HepG2 (cell line): ENCODE data around the gene RHBDD2. TPM values are rescaled to one million over a fixed set of nuclear protein-coding genes. Genes with fewer than 3 reads are reported as not detected.

Experiments used
- AHDC1 ChIP-seq: sonication (generic); formaldehyde crosslinking; IDR thresholded peaks from 2 replicates; pipeline ENCODE4 v1.5.1; 2020; ENCODE audit warnings: mild to moderate bottlenecking, missing genetic modification reagents, borderline replicate concordance
- DPF2 ChIP-seq: sonication (generic); formaldehyde crosslinking; IDR thresholded peaks from 2 replicates; pipeline ENCODE4 v1.4.0; 2020; ENCODE audit warnings: mild to moderate bottlenecking, low read depth, missing genetic modification reagents, borderline replicate concordance
- EP300 ChIP-seq, 3 experiments: sonication (generic) in 1 of 3; formaldehyde crosslinking in 1 of 3; IDR thresholded peaks; 2 replicates each; pipeline versions ENCODE4 v1.5.1 to v1.6.1; 2011 to 2020; ENCODE audit warnings: low read depth in 2 of 3, low read length in 2 of 3, borderline replicate concordance in 1 of 3, improper control_type of control experiment in 1 of 3, mild to moderate bottlenecking in 1 of 3, missing genetic modification reagents in 1 of 3, moderate library complexity in 1 of 3
- FIP1L1 ChIP-seq: fragments of 200-400 bp; formaldehyde crosslinking; IDR thresholded peaks from 2 replicates; pipeline ENCODE4 v1.6.1; 2018; ENCODE audit warnings: low read depth, mild to moderate bottlenecking, low read length, moderate library complexity, borderline replicate concordance; ENCODE audit not compliant: insufficient read depth
- GLI4 ChIP-seq: sonication (generic); formaldehyde crosslinking; IDR thresholded peaks from 2 replicates; pipeline ENCODE4 v1.5.1; 2020; ENCODE audit warnings: missing genetic modification reagents, mild to moderate bottlenecking, moderate library complexity, borderline replicate concordance
- GTF3A ChIP-seq: sonication (generic); formaldehyde crosslinking; conservative IDR thresholded peaks from 2 replicates; pipeline ENCODE4 v1.4.0; 2020; ENCODE audit warnings: mild to moderate bottlenecking, missing genetic modification reagents
- KDM5A ChIP-seq: fragments of 200-600 bp; sonication (generic); IDR thresholded peaks from 2 replicates; pipeline ENCODE4 v1.7.0; 2018; ENCODE audit warnings: antibody characterized with exemption, mild to moderate bottlenecking, low read length, borderline replicate concordance
- MTF1 ChIP-seq: sonication (generic); formaldehyde crosslinking; IDR thresholded peaks from 2 replicates; pipeline ENCODE4 v1.5.0; 2020; ENCODE audit warnings: missing genetic modification reagents
- NFYC ChIP-seq: IDR thresholded peaks from 2 replicates; pipeline ENCODE4 v1.6.1; 2016; ENCODE audit warnings: missing genetic modification reagents, missing compliant biosample characterization
- NR3C1 ChIP-seq: sonication (generic); formaldehyde crosslinking; IDR thresholded peaks from 2 replicates; pipeline ENCODE4 v1.4.0; 2020; ENCODE audit warnings: missing genetic modification reagents
- POLR2G ChIP-seq: fragments of 200-400 bp; formaldehyde crosslinking; IDR thresholded peaks from 2 replicates; pipeline ENCODE4 v1.6.1; 2018; ENCODE audit warnings: mild to moderate bottlenecking, low read depth, low read length, moderate library complexity
- PREB ChIP-seq: sonication (generic); formaldehyde crosslinking; IDR thresholded peaks from 2 replicates; pipeline ENCODE4 v1.4.0; 2020; ENCODE audit warnings: missing genetic modification reagents
- RBM39 ChIP-seq: fragments of 200-400 bp; formaldehyde crosslinking; IDR thresholded peaks from one replicate; pipeline ENCODE4 v1.6.1; 2018; ENCODE audit warnings: antibody characterized with exemption, mild to moderate bottlenecking, low read depth, low read length; ENCODE audit not compliant: poor library complexity, severe bottlenecking
- ZNF18 ChIP-seq: sonication (generic); formaldehyde crosslinking; IDR thresholded peaks from 2 replicates; pipeline ENCODE4 v1.8.0; 2022; ENCODE audit warnings: mild to moderate bottlenecking, missing genetic modification reagents; ENCODE audit not compliant: insufficient replicate concordance
- ZNF549 ChIP-seq: sonication (generic); formaldehyde crosslinking; IDR thresholded peaks from 2 replicates; pipeline ENCODE4 v1.5.0; 2020; ENCODE audit warnings: missing genetic modification reagents
- ZNF761 ChIP-seq: sonication (generic); formaldehyde crosslinking; conservative IDR thresholded peaks from 2 replicates; pipeline ENCODE4 v1.4.0; 2020; ENCODE audit warnings: mild to moderate bottlenecking, missing genetic modification reagents
- polyA plus RNA-seq, 8 experiments: library from polyadenylated mRNA; depleted of rRNA in 3 of 8; stranded (reverse) in 7 of 8; unstranded in 1 of 8; fragments of >200 nt; fragmentation: Illumina TruSeq in 4 of 8; extraction: Trizol in 4 of 8; gene quantifications; 2 replicates each; pipeline versions ENCODE4 v1.2.1 to v1.2.3, GENCODE V29; 2011 to 2016; ENCODE audit warnings: low read depth in 4 of 8, missing spikeins in 1 of 8, mixed read lengths in 1 of 8; ENCODE audit not compliant: insufficient read depth in 1 of 8
- total RNA-seq, 5 experiments: library from RNA; depleted of rRNA; stranded (reverse); fragments of >200 nt; fragmentation: Illumina TruSeq; extraction: Trizol; gene quantifications; 2 replicates each; pipeline ENCODE4 v1.2.3, GENCODE V29; 2016; ENCODE audit warnings: low read depth in 1 of 5

Gene RHBDD2
- total and polyA plus RNA-seq, 2 of the 13 experiments (the other 11 are each of a cell fraction or from before 2014, with no cell fraction given), result 23.1 to 26.4 TPM

- no peak for TF ChIP-seq ZNF18 (CRISPR knock-in tag)
- no peak for TF ChIP-seq KDM5A
- no peak for TF ChIP-seq ZNF549 (CRISPR knock-in tag)
- peak; percentile 94 for TF ChIP-seq AHDC1 (CRISPR knock-in tag)
- peak; percentile 72 for TF ChIP-seq POLR2G
- no peak for TF ChIP-seq PREB (CRISPR knock-in tag)
- TF ChIP-seq NFYC (CRISPR knock-in tag), result peak; percentile 31; the same call in 1 of the 2 replicates
- no peak for TF ChIP-seq FIP1L1
- no peak for TF ChIP-seq GLI4
- peak; percentile 70 to 73 for TF ChIP-seq EP300 (IDR thresholded peaks at IDR 0.05; ENCODE audit: low read depth in 2 of 2, low read length in 2 of 2)
- peak; percentile 70 for TF ChIP-seq EP300 (CRISPR knock-in tag; IDR thresholded peaks at IDR 0.05; ENCODE audit: borderline replicate concordance)
- no peak for TF ChIP-seq MTF1 (CRISPR knock-in tag)
- peak; percentile 81 for TF ChIP-seq DPF2
- TF ChIP-seq GTF3A (CRISPR knock-in tag), result 0 out of 2 replicates have a peak, but pooled peaks have one; percentile 38
- no peak; the same call in 1 of the 2 replicates for TF ChIP-seq ZNF761
- peak; percentile 74 for TF ChIP-seq RBM39
- no peak for TF ChIP-seq NR3C1
Observed at GRCh38 chr7:75905785-75906604, 27.2 kb downstream of the RHBDD2 start (continued).
